DMS79 (cell line): Measurements from ENCODE around the gene TMUB1.

Source experiments
- DNase-seq: peaks from one replicate; lab custom pipeline; 2025; lab: John Stamatoyannopoulos, UW

TMUB1 gene

DNA sequence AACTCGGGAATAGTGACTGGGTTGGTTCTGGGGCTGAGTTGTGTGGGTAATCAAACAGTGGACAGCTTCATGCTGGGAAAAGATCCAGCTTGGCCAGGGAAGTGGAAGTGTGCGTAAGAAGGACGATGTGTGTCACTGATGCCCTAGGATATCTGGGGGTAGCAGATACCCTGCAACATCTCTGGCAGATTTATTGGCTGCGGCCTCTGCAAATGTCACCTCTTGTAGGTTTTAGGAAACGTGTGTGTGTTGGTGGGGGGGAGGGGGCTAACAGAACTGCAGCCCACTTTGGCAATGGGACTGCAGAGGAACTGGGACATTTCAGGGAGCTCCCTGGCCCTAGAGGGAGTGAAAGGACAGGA lies 2.0 kb upstream of the TMUB1 start:
- DNase-seq = no peak

DNA sequence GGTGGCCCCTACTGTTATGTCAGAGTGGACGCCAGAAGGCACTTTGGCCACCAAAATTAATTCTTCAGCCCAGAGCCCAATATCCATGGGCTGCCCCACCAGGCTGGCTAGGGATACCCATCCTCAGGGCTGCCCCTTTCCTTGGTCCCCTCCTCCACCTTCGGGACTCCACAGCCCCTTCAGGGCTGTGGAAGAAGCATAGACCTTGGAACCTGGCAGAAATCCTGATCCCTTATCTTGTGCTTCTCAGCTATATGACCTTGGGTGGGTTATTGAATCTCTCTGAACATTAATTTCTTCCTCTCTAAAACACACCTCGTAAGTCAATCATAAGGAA lies 499 bp upstream of the TMUB1 start:
- no peak for DNase-seq

DNA sequence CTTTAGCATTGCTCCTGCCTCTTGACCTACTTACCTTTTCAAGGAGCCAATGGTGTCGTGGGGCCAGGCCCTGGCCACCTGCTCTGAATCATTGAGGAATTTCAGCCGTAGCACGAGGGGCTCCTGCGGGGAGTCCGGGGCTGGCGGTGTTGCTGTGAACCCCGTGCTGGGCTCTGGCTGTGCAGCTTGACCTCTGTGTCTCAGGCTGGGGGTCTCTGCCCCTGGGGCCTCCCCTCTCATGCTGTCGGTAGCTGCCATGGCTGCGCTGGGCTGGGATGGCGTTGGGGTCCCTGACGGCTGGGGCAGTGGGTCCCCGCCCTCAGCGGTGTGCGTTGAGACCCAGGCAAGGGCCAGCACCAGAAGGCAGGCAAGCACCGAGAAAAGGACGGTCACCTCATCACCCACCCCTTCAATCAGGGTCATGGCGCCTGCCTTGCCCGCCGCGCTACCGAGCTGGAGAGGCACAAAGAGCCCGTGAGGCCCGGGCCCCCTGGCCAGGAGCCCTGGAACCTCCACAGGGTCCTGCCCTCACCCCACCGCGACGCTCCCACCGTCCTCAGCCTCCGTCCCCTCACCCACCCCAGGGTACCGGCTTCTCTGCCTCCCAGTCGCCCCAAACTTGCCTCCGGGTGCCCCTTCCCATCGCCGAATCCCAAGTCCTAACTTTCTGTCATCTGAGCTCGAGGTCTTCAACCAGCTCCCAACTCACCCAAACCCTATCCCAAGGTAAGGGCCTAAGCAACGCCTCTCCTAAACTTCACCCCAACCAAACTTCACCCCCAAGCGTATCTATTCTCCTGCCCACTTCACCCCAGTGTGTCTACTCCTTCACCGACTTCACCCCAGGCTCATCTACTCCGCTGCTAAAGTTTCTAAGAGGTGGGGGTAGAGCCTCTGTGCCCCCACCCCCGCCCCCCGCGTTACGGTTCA lies 887 bp downstream of the TMUB1 start:
- no peak for DNase-seq

DNA sequence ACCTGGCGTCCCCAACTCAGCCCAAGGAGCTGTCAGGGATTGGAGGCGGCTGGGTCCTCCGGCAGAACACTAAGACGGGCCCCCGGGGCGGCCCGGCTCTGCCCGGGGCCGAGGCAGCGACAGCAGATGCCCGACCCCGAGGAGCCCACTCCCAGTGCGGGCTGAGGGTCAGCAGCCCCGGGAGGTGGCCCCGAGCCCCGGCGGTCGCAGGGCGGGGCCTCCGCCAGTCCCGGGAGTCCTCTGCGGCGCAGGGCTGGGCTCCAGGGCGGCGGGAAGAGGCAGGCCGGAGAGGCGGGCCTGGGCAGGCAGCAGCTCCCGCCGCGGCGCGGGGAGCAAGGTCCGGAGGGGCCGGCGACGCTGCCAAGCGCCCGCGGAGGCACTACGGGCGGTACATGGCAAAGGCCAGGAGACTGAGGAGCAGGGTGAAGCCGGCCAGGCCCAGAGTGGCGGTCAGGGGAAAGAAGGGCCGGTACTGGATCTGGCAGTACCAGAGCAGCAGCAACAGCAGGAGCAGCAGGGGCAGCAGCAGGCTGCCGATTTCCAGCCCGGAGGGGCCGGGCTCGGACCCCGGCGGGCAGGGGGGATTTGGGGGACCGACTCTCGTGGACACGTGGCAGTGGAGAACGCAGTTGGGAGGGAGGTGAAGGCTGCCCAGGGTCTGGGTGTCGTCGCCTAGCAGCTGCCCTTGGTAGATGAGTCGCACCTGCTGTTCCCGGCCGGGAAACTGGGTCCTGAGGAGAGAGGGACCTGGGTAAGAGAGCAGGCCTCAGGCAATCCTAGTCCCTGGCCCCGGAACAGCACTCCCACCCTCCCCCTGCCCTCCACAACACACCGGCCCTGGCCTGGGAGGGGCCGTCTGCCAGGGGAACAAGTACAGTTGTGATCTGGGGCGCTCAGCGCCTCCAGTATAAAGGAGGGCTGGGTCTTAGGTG lies 1.9 kb downstream of the TMUB1 start:
- DNase-seq = no peak

DNA sequence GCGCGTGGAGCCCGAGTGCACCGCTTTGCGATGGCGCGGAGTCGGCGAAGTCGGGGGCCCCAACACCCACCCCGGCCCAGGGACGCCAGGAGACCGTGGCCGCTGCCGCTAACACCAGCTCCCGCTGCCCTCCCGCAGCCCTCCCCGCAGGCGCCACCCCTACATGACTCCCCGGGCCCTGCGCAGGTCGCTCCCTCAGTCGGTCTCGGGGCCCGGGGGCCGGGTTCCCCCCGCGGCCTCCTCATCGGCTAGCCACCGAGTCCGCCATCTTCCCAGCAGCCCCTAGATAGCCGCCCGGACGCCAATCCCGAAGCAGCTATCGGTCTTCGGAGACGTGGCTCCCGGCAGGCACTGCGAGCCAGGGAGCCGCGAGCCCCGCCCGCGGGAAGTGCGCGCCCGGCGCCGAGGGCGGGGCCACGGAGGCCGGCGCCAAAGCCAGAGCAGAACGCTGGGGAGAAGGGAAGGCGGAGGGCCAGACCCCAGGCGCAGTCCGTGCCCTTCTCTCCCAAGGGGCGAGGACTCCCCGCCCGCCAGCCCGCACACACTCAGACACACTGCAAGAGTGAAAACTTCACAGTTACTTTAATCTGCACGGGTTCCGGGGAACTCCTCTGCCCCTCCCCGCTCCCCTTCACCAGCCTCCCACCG lies 2.6 kb downstream of the TMUB1 start, which contains the start of gene FASTK:
FASTK (minus strand) TSS at position 288 of the 648 bp plus-strand sequence; CDS start at position 245, 43 bp downstream.
- peak; percentile 59 for DNase-seq

GRCh38 chr7:151080067-151080521 lies 3.2 kb downstream of the TMUB1 start:
- no peak for DNase-seq

GRCh38 chr7:151079199-151079910 lies 3.9 kb downstream of the TMUB1 start:
- DNase-seq = no peak

DNA sequence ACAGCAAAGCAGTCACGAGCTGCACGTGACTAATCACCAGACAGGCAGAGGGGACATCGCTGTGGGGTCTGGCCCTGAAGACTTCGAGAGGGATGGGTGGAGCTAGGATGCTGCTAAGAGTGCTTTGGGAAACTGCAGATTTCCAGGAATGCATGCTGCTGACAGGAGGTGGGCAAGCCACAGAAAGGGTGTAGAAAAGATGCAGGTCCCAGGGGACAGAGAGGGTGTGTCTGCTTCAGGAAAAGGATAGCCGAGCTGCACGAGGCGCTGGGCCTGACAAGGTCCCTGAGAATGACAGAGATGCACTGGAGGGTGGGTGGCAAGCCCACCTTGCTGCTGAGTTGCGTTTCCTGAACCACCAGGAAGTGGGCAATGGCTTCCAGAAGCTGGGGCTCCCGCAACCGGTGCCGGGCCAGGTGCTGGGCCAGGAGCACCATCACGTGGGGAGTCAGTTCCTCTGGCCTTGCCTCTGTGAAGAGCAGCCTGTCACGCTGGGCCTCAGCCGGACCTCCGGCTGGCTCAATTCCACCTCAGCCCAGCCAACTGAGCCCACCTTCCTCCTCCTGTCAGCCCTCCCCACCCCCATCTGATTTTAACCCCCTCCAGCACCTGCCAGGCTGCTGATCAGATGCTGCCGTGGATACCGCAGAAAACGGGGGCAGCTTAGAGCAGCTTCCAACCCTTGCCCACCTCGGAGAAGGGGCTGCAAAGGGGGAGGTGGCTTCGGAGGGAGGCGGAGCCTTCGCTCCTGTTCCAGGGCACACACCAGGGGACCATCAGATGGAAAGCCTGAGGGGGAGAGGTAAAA lies 4.9 kb downstream of the TMUB1 start:
- no peak for DNase-seq

DNA sequence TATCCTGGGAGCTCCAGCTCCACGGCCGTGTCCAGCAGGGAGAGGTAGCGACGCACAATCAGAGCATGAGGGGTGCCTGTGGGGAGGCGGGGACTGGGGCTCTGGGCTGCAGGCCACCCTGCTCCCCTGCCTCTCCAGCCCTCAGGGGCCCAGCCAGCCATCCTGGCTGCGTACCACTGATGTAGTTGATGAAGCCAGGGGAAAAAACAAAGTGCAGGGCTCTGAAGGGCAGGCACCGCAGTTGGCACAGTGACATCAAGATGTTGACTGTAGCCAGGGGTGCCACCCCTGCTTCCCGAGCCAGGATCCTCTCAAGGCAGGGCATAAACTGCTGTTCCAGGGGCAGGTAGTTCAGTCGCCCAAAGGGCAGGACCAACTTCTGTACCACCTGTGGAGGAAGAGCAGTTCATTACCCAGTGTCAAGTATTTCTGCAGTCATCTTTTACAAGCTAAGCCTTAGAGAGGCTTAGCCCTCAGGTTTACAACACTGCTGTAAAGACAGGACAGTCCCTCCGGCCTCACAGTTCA lies 5.5 kb downstream of the TMUB1 start:
- no peak for DNase-seq

- no peak for DNase-seq
These were observed 6.2 kb downstream of the TMUB1 start for GRCh38 chr7:151076863-151077704.

GRCh38 chr7:151075978-151076426 lies 7.3 kb downstream of the TMUB1 start:
- DNase-seq = no peak

- DNase-seq = no peak
These were observed 7.7 kb downstream of the TMUB1 start for GRCh38 chr7:151075662-151075971.

DNA sequence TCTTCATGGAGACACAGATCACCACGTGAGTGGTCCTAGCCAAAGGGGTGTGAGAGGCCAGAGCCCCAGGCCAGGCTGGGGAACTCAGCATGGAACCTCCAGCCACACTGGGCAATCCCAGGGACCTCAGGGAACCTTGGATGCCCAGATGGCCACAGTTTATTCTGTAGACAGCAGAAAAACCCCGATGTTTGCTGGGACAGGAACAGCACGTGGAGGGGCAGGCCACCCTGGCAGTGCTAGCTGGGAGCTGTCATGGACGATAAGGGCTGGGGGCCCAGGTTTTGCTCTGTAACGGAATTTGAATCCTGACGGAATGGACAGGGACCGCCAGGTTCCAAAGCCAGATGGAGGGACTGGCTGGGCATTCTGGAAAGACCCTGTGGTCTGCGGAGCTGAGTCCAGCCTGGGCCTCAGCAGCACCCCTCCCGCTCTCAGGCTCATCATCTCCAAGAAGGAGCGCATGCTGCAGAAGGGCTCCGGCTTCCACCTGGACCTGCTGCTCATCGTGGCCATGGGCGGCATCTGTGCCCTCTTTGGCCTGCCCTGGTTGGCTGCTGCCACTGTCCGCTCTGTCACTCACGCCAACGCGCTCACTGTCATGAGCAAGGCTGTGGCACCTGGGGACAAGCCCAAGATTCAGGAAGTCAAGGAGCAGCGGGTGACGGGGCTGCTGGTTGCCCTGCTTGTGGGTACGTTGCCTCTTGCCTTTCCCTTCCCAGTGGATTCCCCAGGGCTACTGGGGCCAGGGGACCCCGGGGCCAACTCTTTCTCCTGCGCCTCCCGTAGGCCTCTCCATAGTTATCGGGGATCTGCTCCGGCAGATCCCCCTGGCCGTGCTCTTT lies 8.3 kb downstream of the TMUB1 start:
- DNase-seq = no peak

GRCh38 chr7:151073990-151074389 lies 9.3 kb downstream of the TMUB1 start:
- no peak for DNase-seq

GRCh38 chr7:151071032-151071866 lies 12.0 kb downstream of the TMUB1 start:
- no peak for DNase-seq

DNA sequence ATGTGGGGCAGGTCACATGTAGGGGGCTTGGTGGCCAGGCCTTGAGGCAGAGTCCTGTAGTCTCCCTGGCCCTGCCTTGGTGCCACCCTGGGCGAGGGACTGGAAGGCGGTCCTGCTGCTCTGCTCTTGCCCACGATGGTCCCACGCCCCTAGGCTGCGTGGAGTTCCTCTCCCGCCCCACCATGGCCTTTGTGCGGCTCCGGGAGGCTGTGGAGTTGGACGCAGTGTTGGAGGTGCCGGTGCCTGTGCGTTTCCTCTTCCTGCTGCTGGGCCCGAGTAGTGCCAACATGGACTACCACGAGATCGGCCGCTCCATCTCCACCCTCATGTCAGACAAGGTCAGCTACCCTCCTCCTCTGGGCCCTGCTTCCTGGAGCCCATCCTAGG lies 12.7 kb downstream of the TMUB1 start:
- no peak for DNase-seq

- DNase-seq = no peak
These were observed 13.3 kb downstream of the TMUB1 start for GRCh38 chr7:151069841-151070573.
